ENCODE measurements around the gene TOM1L1. TPM values are rescaled to one million over a fixed set of nuclear protein-coding genes. Genes with fewer than 3 reads are reported as not detected.
"Not testable (repeated sequence)": the region's sequence is repeated elsewhere in the genome, so short reads cannot be mapped to it uniquely, and the experiment has no call there.

The TOM1L1 gene, protein sequence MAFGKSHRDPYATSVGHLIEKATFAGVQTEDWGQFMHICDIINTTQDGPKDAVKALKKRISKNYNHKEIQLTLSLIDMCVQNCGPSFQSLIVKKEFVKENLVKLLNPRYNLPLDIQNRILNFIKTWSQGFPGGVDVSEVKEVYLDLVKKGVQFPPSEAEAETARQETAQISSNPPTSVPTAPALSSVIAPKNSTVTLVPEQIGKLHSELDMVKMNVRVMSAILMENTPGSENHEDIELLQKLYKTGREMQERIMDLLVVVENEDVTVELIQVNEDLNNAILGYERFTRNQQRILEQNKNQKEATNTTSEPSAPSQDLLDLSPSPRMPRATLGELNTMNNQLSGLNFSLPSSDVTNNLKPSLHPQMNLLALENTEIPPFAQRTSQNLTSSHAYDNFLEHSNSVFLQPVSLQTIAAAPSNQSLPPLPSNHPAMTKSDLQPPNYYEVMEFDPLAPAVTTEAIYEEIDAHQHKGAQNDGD
- total RNA-seq, result 0.45 and 0.56 TPM in 2 replicates

DNA sequence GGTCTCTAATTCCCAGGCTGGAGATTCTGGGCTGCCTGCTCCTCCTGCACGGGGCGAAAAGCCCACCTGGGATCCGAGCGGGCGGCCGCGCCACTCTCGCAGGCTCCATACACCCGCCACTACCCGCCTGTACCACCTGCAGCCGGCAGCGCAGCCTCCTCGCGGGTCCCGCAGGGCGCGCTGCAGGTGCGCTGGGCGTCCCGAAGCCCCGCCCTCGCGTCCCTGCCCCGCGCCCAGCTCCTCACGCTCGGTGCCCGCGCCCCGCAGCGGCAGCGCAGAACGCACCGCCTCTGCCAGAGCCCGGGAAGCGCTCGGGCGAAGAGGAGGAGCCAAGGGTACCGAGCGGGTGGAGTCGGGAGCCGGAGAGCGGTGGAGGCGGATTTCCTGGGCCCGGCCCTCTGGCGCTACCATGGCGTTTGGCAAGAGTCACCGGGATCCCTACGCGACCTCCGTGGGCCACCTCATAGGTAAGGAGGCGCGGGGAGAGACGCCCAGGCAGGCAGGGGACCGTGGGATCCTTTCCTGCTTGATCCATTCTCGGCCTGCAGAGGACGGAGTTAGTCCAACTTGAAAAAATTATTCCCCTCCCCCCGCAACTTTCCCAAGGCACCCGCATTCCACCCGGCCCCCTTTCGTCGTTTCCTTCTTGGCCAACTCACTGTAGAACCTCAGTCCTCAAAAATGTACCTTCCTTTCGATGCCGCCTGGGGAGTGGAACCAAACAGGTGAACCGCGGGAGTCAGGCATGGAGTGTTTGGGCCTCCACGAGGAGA, at the start of gene TOM1L1:
Gene TOM1L1, plus strand, starts transcription at position 396 of the 773 bp plus-strand sequence. Its CDS starts 14 bp downstream, at position 410.
- Mint-ChIP-seq H3K9me3 (no peaks in the 10 kb centered on the region), H3K4me1 (peaks cover 2% of the 10 kb centered on the region), H3K27ac (no peak within 1 kb of the TSS), H3K36me3 (ENCODE audit: low read depth) (no peaks in the 10 kb centered on the region), H3K27me3 (peaks cover 35% of the 10 kb centered on the region), H3K4me3 (peak within 1 kb of the TSS; percentile 59)
- intact Hi-C loops (cut with micrococcal nuclease), result no loop called here
- DNase-seq, result peak; percentile 69

DNA sequence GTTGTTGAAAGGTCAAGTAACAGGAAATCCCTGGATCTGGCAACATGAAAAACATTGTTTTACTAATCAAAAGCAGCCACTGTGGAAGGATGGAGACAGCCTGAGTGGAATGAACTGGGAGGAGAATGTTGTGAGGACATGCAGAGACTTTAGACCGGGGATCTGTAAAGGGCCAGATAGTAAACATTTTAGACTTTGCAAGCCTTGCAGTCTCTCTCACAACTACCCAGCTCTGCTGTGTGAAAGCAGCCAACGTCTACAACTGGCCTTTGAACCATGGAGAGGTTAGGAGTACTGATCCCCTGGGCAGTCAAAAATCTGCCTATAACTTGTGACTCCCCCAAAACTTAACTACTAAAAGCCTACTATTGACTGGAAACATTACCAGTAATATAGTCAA, 41.5 kb upstream of the TOM1L1 start:
- no peak overlapping the region for H3K4me3 Mint-ChIP-seq
- no peak overlapping the region for H3K27ac Mint-ChIP-seq
- H3K36me3 Mint-ChIP-seq (ENCODE audit: low read depth), result no peaks in the 10 kb centered on the region
- no peak for DNase-seq
- no peaks in the 10 kb centered on the region for H3K9me3 Mint-ChIP-seq
- no peaks in the 10 kb centered on the region for H3K4me1 Mint-ChIP-seq
- H3K27me3 Mint-ChIP-seq, result no peaks in the 10 kb centered on the region
- intact Hi-C loops (cut with micrococcal nuclease), result no loop called here

DNA sequence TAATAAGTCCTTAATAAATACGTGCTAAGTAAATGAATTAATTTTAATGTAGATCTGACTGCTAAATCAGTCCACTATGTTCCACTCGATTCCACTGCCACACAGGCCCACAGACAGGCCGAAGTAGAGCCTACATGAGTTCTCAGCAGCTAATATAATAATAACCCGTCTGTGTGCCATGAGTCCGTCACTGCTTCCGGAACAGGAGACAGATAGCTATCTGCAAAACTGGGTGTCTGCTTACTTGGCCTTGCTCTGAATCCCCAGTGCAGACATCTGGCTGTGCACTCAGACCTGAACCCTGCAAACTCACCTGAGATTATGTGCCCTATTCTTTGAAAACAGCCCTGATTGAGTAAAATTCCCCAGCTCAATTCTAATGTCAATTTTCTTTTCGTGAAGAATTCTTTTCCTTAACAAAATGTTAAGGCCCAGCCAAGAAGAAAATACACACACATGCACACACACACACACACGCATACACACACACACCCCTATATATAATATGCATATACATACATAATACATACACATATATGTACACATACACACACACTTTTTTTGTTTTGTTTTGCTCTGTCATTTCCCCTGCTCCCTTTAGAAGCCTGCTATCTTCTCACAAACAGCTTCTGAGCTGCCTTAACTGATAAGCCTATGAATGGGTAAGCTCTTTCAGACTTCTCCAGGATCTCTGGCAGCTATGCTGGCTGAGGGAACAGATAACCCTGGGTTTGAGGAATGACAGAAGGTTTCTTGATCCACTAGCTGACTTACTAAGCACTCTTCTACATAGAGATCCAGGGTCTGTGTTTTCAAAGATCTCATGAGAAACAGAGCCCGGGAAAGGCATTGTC, 39.8 kb upstream of the TOM1L1 start:
- intact Hi-C loops (cut with micrococcal nuclease), result no loop called here
- no peak for DNase-seq
- no peaks in the 10 kb centered on the region for H3K9me3 Mint-ChIP-seq
- H3K27me3 Mint-ChIP-seq, result no peaks in the 10 kb centered on the region
- no peaks in the 10 kb centered on the region for H3K36me3 Mint-ChIP-seq (ENCODE audit: low read depth)
- no peaks in the 10 kb centered on the region for H3K4me1 Mint-ChIP-seq
- no peak overlapping the region for H3K4me3 Mint-ChIP-seq
- H3K27ac Mint-ChIP-seq, result no peak overlapping the region

GRCh38 chr17:54861471-54861983, 39.1 kb upstream of the TOM1L1 start:
- no peak overlapping the region for H3K27ac Mint-ChIP-seq
- no peaks in the 10 kb centered on the region for H3K36me3 Mint-ChIP-seq (ENCODE audit: low read depth)
- no peaks in the 10 kb centered on the region for H3K27me3 Mint-ChIP-seq
- no peaks in the 10 kb centered on the region for H3K9me3 Mint-ChIP-seq
- intact Hi-C loops (cut with micrococcal nuclease), result no loop called here
- no peak for DNase-seq
- no peaks in the 10 kb centered on the region for H3K4me1 Mint-ChIP-seq
- no peak overlapping the region for H3K4me3 Mint-ChIP-seq

- Mint-ChIP-seq H3K36me3 (ENCODE audit: low read depth) (no peaks in the 10 kb centered on the region), H3K4me3 (no peak overlapping the region), H3K9me3 (no peaks in the 10 kb centered on the region), H3K27me3 (no peaks in the 10 kb centered on the region), H3K4me1 (no peaks in the 10 kb centered on the region), H3K27ac (no peak overlapping the region)
- intact Hi-C loops (cut with micrococcal nuclease), result no loop called here
- no peak for DNase-seq
These were observed 37.5 kb upstream of the TOM1L1 start for GRCh38 chr17:54863176-54863575.

DNA sequence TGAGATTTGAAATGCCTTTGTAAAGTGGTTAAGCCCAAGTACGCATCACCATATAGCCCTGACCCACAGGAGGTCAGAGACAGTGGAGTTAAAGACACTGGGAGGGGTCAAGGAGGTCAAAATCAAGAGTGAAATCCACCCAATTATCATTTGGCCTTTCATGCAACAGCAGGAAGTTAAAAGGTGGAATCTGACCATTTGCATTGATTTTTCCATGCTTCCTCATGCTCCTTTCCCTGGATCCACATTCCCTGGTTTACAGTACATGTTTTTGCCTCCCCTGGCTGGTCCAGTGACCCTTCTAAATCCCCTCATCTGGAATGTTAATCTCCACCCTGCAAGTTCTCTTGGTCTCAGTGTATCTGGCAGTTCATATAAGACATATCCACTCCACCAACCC, 36.6 kb upstream of the TOM1L1 start:
- Mint-ChIP-seq H3K36me3 (ENCODE audit: low read depth) (no peaks in the 10 kb centered on the region), H3K27ac (no peak overlapping the region), H3K4me1 (no peaks in the 10 kb centered on the region), H3K9me3 (no peaks in the 10 kb centered on the region), H3K4me3 (no peak overlapping the region), H3K27me3 (peaks cover 3% of the 10 kb centered on the region)
- DNase-seq, result no peak
- intact Hi-C loops (cut with micrococcal nuclease), result no loop called here

GRCh38 chr17:54864636-54865356, 35.9 kb upstream of the TOM1L1 start:
- H3K4me3 Mint-ChIP-seq, result no peak overlapping the region
- H3K4me1 Mint-ChIP-seq, result no peaks in the 10 kb centered on the region
- DNase-seq, result no peak
- peaks cover 3% of the 10 kb centered on the region for H3K27me3 Mint-ChIP-seq
- no peaks in the 10 kb centered on the region for H3K36me3 Mint-ChIP-seq (ENCODE audit: low read depth)
- H3K9me3 Mint-ChIP-seq, result no peaks in the 10 kb centered on the region
- no peak overlapping the region for H3K27ac Mint-ChIP-seq
- intact Hi-C loops (cut with micrococcal nuclease), result no loop called here

- H3K9me3 Mint-ChIP-seq, result no peaks in the 10 kb centered on the region
- peaks cover 3% of the 10 kb centered on the region for H3K27me3 Mint-ChIP-seq
- DNase-seq, result no peak
- H3K4me3 Mint-ChIP-seq, result no peak overlapping the region
- intact Hi-C loops (cut with micrococcal nuclease), result no loop called here
- no peaks in the 10 kb centered on the region for H3K4me1 Mint-ChIP-seq
- H3K27ac Mint-ChIP-seq, result no peak overlapping the region
- H3K36me3 Mint-ChIP-seq (ENCODE audit: low read depth), result no peaks in the 10 kb centered on the region
These were observed 33.0 kb upstream of the TOM1L1 start for GRCh38 chr17:54867634-54868033.

GRCh38 chr17:54870671-54871175, 29.9 kb upstream of the TOM1L1 start:
- no peak overlapping the region for H3K27ac Mint-ChIP-seq

GRCh38 chr17:54875906-54876305, 24.7 kb upstream of the TOM1L1 start:
- intact Hi-C loops (cut with micrococcal nuclease); H3K4me3 Mint-ChIP-seq; H3K9me3 Mint-ChIP-seq; H3K27ac Mint-ChIP-seq; DNase-seq; H3K36me3 Mint-ChIP-seq (ENCODE audit: low read depth); H3K27me3 Mint-ChIP-seq; H3K4me1 Mint-ChIP-seq: not testable (repeated sequence)

More at GRCh38 chr17:54870671-54871175, 29.9 kb upstream of the TOM1L1 start:
- no peak overlapping the region for H3K4me3 Mint-ChIP-seq
- H3K27me3 Mint-ChIP-seq, result peaks cover 4% of the 10 kb centered on the region
- no peaks in the 10 kb centered on the region for H3K36me3 Mint-ChIP-seq (ENCODE audit: low read depth)
- DNase-seq, result no peak
- no peaks in the 10 kb centered on the region for H3K9me3 Mint-ChIP-seq
- no peaks in the 10 kb centered on the region for H3K4me1 Mint-ChIP-seq
- intact Hi-C loops (cut with micrococcal nuclease), result no loop called here

DNA sequence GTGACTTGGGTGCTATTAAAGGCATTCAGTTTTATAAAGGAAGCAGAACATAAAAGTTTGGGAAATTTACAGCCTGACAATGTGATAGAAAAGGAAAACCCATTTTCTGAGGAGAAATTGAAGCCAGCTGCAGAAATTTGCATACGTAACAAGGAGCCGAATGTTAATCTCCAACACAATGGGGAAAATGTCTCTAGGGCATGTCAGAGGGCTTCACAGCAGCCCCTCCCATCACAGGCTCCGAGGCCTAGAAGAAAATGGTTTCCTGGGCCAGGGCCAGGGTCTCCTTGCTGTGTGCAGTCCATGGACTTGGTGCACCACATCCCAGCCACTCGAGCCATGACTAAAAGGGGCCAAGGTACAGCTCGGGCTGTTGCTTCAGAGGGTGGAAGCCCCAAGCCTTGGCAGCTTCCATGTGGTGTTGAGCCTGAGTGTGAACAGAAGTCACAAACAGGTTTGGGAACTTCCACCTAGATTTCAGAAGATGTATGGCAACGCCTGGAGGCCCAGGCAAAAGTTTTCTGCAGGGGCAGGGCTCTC, 23.9 kb upstream of the TOM1L1 start:
- Mint-ChIP-seq H3K9me3 (no peaks in the 10 kb centered on the region), H3K4me3 (no peak overlapping the region), H3K4me1 (no peaks in the 10 kb centered on the region), H3K36me3 (ENCODE audit: low read depth) (no peaks in the 10 kb centered on the region), H3K27ac (no peak overlapping the region), H3K27me3 (peaks cover 3% of the 10 kb centered on the region)
- intact Hi-C loops (cut with micrococcal nuclease), result no loop called here
- no peak for DNase-seq

DNA sequence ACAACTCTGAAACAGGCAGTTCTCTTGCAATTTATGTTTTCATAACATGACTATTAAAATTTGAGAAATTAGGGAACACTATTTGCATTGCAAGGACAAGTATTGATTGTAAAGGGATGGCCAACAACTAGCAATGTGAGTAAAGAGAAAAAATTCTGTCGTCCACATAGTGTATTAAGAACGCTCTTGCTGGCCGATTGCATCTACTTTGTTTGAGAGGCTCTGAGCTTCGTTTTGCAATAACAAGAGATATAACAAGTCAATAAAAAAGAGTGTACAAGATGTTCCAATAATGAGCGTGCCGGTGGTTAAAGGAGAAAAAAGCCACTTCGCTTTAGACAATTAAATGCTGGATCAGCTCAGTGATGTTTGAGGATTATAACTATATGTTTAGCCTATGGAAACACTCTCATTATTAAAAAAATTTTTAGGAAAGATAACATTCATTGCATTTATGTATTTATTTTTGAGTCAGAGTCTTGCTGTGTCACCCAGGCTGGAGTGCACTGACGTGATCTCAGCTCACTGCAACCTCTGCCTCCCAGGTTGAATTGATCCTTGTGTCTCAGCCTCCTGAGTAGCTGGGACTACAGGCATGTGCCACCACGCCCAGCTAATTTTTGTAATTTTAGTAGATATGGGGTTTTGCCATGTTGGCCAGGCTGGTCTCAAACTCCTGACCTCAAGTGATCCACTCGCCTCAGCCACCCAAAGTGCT, 19.2 kb upstream of the TOM1L1 start:
- Mint-ChIP-seq H3K27ac (no peak overlapping the region), H3K9me3 (no peaks in the 10 kb centered on the region), H3K4me1 (no peaks in the 10 kb centered on the region), H3K4me3 (no peak overlapping the region), H3K36me3 (ENCODE audit: low read depth) (no peaks in the 10 kb centered on the region), H3K27me3 (peaks cover 6% of the 10 kb centered on the region)
- no peak for DNase-seq
- intact Hi-C loops (cut with micrococcal nuclease), result no loop called here
